GM23248 (cell line): ENCODE data around the gene P2RY12. TPM values are rescaled to one million over a fixed set of nuclear protein-coding genes. Genes with fewer than 3 reads are reported as not detected.

Experiments
- DNase-seq: peaks from one replicate; pipeline ENCODE4 v3.0.0-alpha.2; 2015
- H2AFZ ChIP-seq: fragments of 200-600 bp; sonication (generic); 2 replicates; pipeline ENCODE4 v1.6.1; 2016; ENCODE audit warnings: antibody characterized with exemption
- H3F3A ChIP-seq: fragments of 200-600 bp; sonication (generic); 2 replicates; pipeline ENCODE4 v1.6.1; 2016; ENCODE audit warnings: mild to moderate bottlenecking, antibody characterized with exemption, mixed run types; ENCODE audit not compliant: insufficient read depth
- H3K27ac ChIP-seq: fragments of 200-600 bp; sonication (generic); 2 replicates; pipeline ENCODE4 v1.5.1; 2016; ENCODE audit warnings: mild to moderate bottlenecking
- H3K27me3 ChIP-seq: fragments of 200-600 bp; sonication (generic); replicated peaks from 2 replicates; pipeline ENCODE4 v1.6.1; 2016; ENCODE audit warnings: mild to moderate bottlenecking; ENCODE audit not compliant: insufficient read depth
- H3K36me3 ChIP-seq: fragments of 200-600 bp; sonication (generic); 2 replicates; pipeline ENCODE4 v1.6.1; 2016; ENCODE audit warnings: low read depth, mild to moderate bottlenecking
- H3K4me1 ChIP-seq: fragments of 200-600 bp; sonication (generic); 2 replicates; pipeline ENCODE4 v1.6.1; 2016; ENCODE audit warnings: mild to moderate bottlenecking; ENCODE audit not compliant: insufficient read depth
- H3K4me2 ChIP-seq: fragments of 200-600 bp; sonication (generic); one replicate; pipeline ENCODE4 v1.6.1; 2016; ENCODE audit warnings: mild to moderate bottlenecking; ENCODE audit not compliant: unreplicated experiment
- H3K4me3 ChIP-seq: fragments of 200-600 bp; sonication (generic); 2 replicates; pipeline ENCODE4 v1.5.1; 2016; ENCODE audit warnings: mild to moderate bottlenecking
- H3K79me2 ChIP-seq: fragments of 200-600 bp; sonication (generic); 2 replicates; pipeline ENCODE4 v1.6.1; 2016; ENCODE audit warnings: mild to moderate bottlenecking; ENCODE audit not compliant: insufficient read depth
- H3K9ac ChIP-seq: fragments of 200-600 bp; sonication (generic); 2 replicates; pipeline ENCODE4 v1.6.1; 2016; ENCODE audit warnings: mild to moderate bottlenecking
- H3K9me2 ChIP-seq: fragments of 200-600 bp; sonication (generic); 2 replicates; pipeline ENCODE4 v1.6.1; 2016; ENCODE audit warnings: mixed run types, mild to moderate bottlenecking, moderate library complexity; ENCODE audit not compliant: insufficient read depth
- H3K9me3 ChIP-seq: fragments of 200-600 bp; sonication (generic); one replicate; pipeline ENCODE4 v1.6.1; 2017; ENCODE audit warnings: low read depth
- H4K20me1 ChIP-seq: fragments of 200-600 bp; sonication (generic); 2 replicates; pipeline ENCODE4 v1.6.0; 2016; ENCODE audit not compliant: insufficient read depth
- EZH2 ChIP-seq: fragments of 200-600 bp; sonication (generic); IDR thresholded peaks from 2 replicates; pipeline ENCODE4 v1.6.1; 2018; ENCODE audit warnings: antibody characterized with exemption, mild to moderate bottlenecking; ENCODE audit not compliant: insufficient read depth, poor library complexity, severe bottlenecking
- EZH2phosphoT487 ChIP-seq: fragments of 200-600 bp; sonication (generic); IDR thresholded peaks from 2 replicates; pipeline ENCODE4 v1.6.1; 2018; ENCODE audit warnings: antibody characterized with exemption, moderate library complexity, mild to moderate bottlenecking, low read depth; ENCODE audit not compliant: insufficient read depth
- WGBS, 2 experiments: methylation state at CpG; one replicate each; pipeline ENCODE4 v1.1.6; 2015 to 2017; ENCODE audit warnings: low lambda C conversion rate in 2 of 2, low coverage in 1 of 2; ENCODE audit errors: missing lambda C conversion rate in 2 of 2; 5-methylcytosine and 5-hydroxymethylcytosine counted together
- in situ Hi-C: fragments of 300-500 bp; cut with MboI; formaldehyde crosslinking; loops from 2 replicates; pipeline ENCODE4 v1.15.0; 2020
- polyA plus RNA-seq: library from polyadenylated mRNA; unstranded; fragments of >200 nt; fragmentation: Nextera tagmentation; extraction: Ambion mirVana; gene quantifications from 2 replicates; pipeline ENCODE4 v1.2.1, GENCODE V29; 2016
- total RNA-seq: library from RNA; depleted of rRNA; stranded (reverse); fragments of >200 nt; shearing (Covaris generic); gene quantifications from 2 replicates; pipeline ENCODE4 v1.2.3, GENCODE V29; 2014

The P2RY12 gene
- total and polyA plus RNA-seq, 2 experiments from 2014 or later = not detected

DNA sequence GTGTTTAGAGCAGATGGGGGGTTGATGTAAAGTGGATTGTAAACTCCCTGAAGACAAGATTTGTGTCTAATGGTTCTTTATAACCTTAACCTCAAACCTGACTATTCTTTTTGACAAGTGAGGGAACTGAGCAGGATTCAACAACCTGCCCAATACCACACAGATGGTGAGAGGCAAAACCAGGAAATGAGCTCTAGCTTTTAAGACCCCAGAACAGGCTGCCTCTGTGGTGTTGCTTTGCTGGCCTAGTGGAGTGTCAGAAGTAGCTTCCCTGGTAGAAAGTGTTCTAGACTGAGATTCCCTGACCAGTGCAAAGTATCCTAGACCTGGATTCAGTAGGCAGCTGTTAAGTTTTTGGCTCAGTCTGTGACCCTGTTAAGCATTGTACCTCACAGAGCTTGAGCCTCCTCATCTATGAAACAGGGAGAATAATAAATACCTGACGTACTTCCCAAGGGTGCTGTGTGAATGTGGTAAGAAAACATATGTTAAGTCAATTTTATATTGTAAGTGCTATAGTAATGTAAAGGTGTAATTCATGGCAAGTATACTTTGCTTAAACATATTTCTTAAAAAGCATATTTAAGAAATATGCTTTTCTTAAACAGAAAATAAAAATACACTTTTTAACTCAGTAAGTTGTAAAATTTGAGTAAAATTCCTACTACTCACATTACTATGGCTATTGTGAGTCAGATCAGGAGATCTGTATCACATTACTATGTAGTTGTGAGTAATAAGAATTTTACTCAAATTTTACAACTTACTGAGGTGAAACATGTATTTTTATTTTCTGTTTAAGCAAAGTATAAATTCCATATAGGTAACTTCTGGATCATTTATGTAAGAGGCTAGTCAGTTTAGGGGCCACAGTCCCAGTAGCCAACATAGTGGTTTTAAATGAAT, 76.7 kb downstream of the P2RY12 start:
- H3K4me1 ChIP-seq = peaks cover 50% of the 10 kb centered on the region
- no peak overlapping the region for H3K9ac ChIP-seq
- H2AFZ ChIP-seq = no peak overlapping the region
- no peak overlapping the region for H3K27ac ChIP-seq
- peaks cover 26% of the 10 kb centered on the region for H3F3A ChIP-seq
- in situ Hi-C loops = no loop called here
- no peaks in the 10 kb centered on the region for H3K9me2 ChIP-seq
- WGBS, 2 experiments = 95 to 100% methylated on average over 1 of the region's 1 CpG
- H3K27me3 ChIP-seq = no peaks in the 10 kb centered on the region
- peak overlapping the region; percentile 44 for H3K4me2 ChIP-seq
- peak; percentile 72 for DNase-seq
- no peaks in the 10 kb centered on the region for H4K20me1 ChIP-seq
- H3K36me3 ChIP-seq = no peaks in the 10 kb centered on the region
- no peak for TF ChIP-seq EZH2phosphoT487
- TF ChIP-seq EZH2 = no peak
- no peak overlapping the region for H3K4me3 ChIP-seq
- H3K79me2 ChIP-seq = no peaks in the 10 kb centered on the region
- H3K9me3 ChIP-seq = no peaks in the 10 kb centered on the region

DNA sequence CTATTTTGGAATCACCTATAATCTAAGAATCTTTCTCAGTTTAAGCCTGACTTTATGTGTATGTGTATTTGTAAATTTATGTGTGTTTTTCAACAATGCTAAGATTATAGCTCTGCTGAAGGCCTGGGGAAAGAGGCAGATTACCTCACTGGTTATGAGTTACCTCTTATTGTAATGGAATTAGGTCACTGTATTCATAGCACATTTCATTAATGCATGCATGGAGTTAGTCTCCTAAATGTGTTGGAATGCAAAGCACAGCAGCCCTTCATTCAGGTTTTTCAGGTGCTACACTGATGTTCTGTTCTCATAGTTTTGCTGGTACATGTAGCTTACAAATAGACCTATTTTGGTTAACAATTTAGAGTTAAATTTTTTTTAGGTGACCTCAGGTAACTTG, 77.4 kb downstream of the P2RY12 start:
- H3K9me2 ChIP-seq = no peaks in the 10 kb centered on the region
- peaks cover 26% of the 10 kb centered on the region for H3F3A ChIP-seq
- H3K27me3 ChIP-seq = no peaks in the 10 kb centered on the region
- no peak overlapping the region for H3K4me2 ChIP-seq
- H3K4me3 ChIP-seq = no peak overlapping the region
- no peak overlapping the region for H3K9ac ChIP-seq
- in situ Hi-C loops = no loop called here
- peak; percentile 45 for DNase-seq
- no peaks in the 10 kb centered on the region for H3K9me3 ChIP-seq
- TF ChIP-seq EZH2 = no peak
- no peak for TF ChIP-seq EZH2phosphoT487
- H3K79me2 ChIP-seq = no peaks in the 10 kb centered on the region
- H4K20me1 ChIP-seq = no peaks in the 10 kb centered on the region
- peaks cover 52% of the 10 kb centered on the region for H3K4me1 ChIP-seq
- H3K27ac ChIP-seq = no peak overlapping the region
- no peak overlapping the region for H2AFZ ChIP-seq
- H3K36me3 ChIP-seq = no peaks in the 10 kb centered on the region

DNA sequence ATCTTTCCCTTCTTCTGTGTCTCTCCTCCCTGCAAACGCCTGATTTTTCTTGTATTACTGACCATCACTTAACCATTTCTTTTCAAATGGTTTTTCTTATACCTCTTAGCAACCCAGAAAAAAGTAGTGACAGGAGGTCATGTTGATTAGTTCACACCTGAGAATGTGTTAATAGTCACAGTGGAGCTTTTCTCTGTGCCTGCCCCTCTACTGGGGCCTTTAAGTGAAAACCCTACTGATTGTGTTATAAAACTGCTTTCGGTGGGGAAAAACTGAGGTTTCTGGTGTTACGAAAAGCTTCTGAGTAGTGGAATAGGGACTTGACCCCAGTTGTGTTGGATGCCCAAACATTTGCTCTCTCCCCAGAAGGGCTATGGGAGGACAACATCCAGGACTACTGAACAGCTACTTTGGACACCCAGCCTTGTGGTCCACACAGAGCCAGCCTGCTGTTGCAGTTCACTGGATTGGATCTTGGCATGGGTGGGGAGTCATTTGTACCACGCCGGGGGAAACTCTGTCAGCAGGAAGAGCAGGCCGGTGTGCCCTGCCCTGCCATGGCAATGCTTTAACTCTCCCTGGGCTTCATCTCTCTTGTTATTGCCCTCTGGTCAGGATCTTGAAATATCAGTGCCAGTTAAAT, 78.3 kb downstream of the P2RY12 start:
- no peak overlapping the region for H2AFZ ChIP-seq
- H3F3A ChIP-seq = peaks cover 30% of the 10 kb centered on the region
- H3K9me2 ChIP-seq = no peaks in the 10 kb centered on the region
- H3K36me3 ChIP-seq = no peaks in the 10 kb centered on the region
- H3K9me3 ChIP-seq = no peaks in the 10 kb centered on the region
- in situ Hi-C loops = no loop called here
- no peak for DNase-seq
- H3K4me3 ChIP-seq = peak overlapping the region; percentile 67
- peak overlapping the region; percentile 92 for H3K4me2 ChIP-seq
- WGBS, 2 experiments = 95 to 99% methylated on average over 6 of the region's 6 CpGs
- no peaks in the 10 kb centered on the region for H3K27me3 ChIP-seq
- H4K20me1 ChIP-seq = no peaks in the 10 kb centered on the region
- peaks cover 58% of the 10 kb centered on the region for H3K4me1 ChIP-seq
- 0 out of 2 replicates have a peak overlapping the region, but pooled peaks have one; percentile 42 for H3K9ac ChIP-seq
- peak overlapping the region; percentile 79 for H3K27ac ChIP-seq
- H3K79me2 ChIP-seq = no peaks in the 10 kb centered on the region
- TF ChIP-seq EZH2 (no peak), EZH2phosphoT487 (no peak)

DNA sequence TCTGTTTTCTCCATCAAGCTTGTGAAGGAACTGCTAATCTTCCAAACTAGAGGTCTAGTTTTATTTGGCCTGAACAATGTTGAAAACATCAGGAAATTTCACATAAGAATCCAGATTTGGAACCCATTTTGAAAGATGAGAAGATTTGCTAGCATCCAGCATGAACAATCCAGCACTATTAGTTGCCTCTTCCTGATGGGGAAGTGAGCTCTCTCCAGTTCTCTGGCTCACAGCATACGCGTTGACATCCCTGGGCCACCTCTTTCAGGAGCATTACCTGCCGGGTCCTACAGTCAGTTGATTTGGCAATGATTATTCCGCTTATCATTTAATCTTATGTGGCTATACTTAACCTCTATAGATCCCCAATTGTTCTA, 78.8 kb downstream of the P2RY12 start:
- Histone ChIP-seq H3K79me2 (no peaks in the 10 kb centered on the region), H3K27me3 (no peaks in the 10 kb centered on the region), H3K9me2 (no peaks in the 10 kb centered on the region), H2AFZ (peak overlapping the region; percentile 56), H3K4me3 (peak overlapping the region; percentile 67), H3F3A (peaks cover 32% of the 10 kb centered on the region), H3K4me1 (peaks cover 63% of the 10 kb centered on the region), H4K20me1 (no peaks in the 10 kb centered on the region), H3K9ac (peak overlapping the region; percentile 42), H3K27ac (peak overlapping the region; percentile 79), H3K9me3 (no peaks in the 10 kb centered on the region), H3K4me2 (peak overlapping the region; percentile 92), H3K36me3 (no peaks in the 10 kb centered on the region)
- peak; percentile 69 for DNase-seq
- in situ Hi-C loops = no loop called here
- no peak for TF ChIP-seq EZH2phosphoT487
- WGBS, 2 experiments = 88 to 89% methylated on average over 4 of the region's 4 CpGs
